GM10847 (cell line): Measurements from ENCODE around the gene CDC73.

Experiments
- POLR2A ChIP-seq: IDR thresholded peaks from 2 replicates; pipeline ENCODE4 v1.6.1; 2011; ENCODE audit not compliant: insufficient read length; ENCODE audit errors: extremely low read depth

Gene CDC73

GRCh38 chr1:193240609-193241008 lies 118.8 kb downstream of the CDC73 start:
- no peak for TF ChIP-seq POLR2A

DNA sequence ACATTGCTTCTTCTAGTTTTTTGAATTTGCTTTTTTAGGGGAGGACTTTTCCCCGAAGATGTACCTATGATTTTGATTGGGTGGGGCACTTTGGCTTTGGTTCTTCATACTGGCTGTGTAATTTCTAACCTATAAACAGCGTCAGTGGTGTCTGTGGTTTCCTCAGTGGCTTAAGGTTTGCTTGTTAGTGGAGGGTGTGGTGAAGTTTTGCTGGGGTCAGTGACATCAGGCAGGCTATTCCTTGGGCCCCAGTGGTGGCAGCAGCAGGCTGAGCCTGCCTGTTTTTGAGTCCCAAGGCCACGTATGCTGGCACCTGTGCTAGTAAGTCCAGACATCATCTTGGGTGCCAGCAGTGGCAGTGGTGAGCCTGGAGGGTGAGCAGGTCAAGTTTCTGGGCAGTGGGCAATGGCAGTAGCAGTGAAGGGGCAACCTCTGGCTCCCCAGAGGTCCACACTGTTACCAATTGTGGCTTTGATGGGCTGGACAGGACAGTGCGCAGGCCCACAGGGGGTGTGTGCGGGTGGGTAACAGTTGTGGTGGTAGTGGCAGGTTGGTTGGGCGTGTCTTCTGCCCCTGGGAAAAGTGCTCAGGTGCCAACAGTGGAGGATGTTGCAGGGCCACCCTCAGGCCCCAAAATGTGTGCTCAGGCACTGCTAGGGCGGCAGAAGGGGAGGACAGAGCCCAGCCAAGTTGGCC lies 119.4 kb downstream of the CDC73 start:
- TF ChIP-seq POLR2A = no peak

DNA sequence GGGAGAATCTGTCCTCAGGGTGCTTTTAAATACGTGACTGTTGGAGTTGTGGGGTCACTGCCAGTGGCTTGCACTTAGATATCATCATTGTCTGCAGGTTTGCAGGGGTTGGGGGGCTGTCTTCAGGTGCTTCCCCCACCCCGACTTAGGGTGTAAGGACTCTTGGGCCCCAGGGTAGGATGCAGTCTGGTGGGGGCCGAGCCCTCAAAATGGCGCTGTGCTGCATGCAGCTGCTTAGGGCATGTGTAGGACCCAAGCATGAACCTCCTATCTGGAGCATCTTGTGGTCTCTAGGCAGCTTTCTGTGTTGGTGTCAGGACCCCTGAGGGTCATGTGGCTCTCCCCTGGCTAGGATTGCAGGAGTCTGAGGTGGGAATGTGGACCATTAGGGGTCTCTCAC lies 120.2 kb downstream of the CDC73 start:
- TF ChIP-seq POLR2A = no peak

- no peak for TF ChIP-seq POLR2A
These were observed 127.4 kb downstream of the CDC73 start for GRCh38 chr1:193249187-193249586.

GRCh38 chr1:193251950-193252349 lies 130.1 kb downstream of the CDC73 start:
- TF ChIP-seq POLR2A = no peak

DNA sequence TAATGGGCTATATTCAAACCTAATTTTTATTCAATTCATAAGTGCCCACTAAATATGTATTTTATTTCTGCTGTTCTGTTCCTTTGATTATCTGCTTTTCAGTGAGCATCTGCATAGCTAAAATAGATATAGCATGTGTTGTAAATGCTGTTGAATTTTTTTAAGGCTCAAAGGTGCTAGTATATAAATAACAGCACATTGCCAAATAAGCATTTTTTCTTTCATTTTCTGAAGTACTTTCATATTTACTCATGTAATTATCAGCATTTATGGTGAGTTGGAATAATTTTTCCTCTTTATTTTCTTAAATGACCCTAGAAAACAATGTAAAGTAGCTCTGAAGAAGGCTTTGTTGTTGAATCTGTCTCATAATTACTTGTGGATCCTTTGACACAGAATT lies 134.2 kb downstream of the CDC73 start:
- no peak for TF ChIP-seq POLR2A

DNA sequence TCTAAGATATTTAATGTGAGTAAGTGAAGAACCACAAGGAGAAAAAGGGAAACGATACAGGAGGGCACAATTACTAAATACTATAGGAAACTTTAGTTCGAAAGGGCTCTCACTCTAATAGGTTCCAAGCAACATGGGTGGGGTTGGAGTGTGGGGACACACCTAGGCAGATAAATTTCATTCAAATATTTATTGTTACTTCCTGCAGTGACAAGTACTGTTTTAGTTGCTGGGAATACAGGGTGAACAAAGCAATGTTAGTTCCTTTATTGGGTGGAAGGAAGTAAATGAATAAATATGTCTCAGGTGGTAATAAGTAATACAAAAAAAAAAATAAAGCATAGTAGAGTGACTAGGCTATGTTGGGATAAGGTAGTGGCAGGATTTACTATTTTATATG lies 137.8 kb downstream of the CDC73 start:
- TF ChIP-seq POLR2A = no peak

DNA sequence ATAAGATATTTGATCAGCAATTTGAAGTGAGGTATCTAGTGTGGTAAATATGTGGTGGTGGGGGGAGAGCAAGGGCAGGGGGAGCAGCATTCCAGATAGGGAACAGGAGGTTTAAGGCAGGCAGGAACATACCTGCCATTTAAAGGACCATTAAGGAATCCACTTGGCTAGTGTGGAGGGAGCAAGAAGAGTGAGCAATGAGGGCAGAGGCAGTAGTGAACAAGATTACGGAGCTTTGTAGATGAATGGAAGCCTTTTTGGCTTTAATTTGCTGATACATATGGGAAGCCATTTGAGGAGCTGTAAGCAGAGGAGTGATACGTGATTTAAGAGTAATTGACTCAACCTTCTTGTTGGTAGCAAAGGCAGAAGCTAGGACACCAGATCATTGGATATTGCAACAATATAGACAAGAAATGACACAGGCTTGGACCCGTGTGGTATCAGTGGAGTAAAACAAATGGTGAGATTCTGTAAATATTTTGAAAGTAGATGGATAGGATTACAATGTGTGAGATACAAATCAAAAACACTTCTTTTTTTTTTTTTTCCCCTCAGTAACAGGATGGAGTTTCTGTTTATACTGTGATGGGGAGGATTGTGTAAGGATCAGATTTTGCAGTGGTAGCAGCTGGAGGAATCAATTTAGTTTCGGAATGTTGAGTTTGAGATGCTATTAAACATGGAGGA lies 138.4 kb downstream of the CDC73 start:
- TF ChIP-seq POLR2A = no peak

DNA sequence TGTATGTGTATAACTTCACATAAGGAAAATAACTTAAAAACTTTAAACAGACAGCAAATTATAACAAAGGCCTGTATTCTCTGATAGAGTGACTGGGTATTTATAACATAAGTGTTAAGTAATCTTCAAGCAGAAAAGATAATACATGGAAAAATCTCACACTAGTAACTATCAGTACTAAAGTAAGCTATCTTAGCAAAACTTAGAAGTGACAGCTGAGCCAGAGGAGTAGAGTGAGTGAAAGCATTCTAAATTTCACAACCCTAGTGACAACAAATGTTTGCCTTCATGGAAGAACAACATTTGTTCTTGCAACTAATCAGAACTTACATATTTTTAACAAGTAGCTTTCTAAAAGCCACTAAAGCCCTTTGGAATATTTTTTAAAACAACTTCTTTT lies 139.1 kb downstream of the CDC73 start:
- TF ChIP-seq POLR2A = no peak

DNA sequence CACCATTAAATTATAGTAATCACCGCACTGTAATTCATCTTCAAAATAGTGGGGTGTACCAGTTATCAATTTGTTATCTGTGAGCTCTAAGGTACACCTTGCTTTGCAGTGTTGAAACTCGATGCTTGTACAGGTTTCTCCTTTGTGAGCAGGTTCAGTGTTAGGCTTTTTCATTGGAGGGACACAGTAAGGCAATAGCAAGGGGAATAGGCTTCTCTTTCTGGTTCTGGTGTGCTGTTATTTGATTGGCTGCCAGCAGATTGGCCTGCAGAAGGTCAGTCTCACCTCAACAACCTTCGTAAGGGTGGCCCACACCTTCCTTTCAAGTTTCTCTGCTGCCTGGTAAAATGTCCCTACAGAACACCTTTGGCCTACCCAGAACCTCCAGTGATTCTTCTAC lies 140.8 kb downstream of the CDC73 start:
- TF ChIP-seq POLR2A = no peak

DNA sequence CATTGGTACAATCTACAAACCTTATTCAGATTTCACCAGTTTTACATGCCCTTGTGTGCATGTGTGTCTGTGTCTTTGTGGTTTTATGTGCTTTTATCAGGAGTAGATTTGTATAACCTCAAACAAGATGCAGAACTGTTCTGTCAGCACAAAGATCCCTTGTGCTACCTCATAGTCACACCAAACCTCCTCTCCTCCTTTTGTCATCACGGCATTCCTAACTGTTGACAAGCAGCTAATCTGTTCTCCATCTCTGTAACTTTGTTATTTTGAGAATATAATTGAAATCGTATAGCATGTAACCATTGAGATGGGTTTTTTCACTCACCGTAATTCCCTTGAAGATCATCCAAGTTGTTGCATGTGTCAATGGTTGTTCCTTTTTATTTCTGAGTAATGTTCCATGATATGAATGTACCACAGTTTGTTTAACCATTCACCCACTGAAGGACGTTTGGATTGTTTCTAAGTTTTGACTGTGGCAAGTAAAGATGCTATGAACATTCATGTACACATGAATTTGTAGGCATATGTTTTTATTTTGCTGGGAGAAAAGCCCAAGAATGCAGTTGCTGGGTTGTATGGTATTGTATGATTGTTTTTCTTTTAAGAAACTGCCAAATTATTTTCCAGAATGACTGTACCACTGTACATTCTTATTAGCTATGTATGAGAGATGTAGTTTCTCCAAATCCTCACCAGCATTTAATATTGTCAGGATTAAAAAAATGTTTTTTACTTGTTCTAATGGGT lies 142.7 kb downstream of the CDC73 start:
- no peak for TF ChIP-seq POLR2A

DNA sequence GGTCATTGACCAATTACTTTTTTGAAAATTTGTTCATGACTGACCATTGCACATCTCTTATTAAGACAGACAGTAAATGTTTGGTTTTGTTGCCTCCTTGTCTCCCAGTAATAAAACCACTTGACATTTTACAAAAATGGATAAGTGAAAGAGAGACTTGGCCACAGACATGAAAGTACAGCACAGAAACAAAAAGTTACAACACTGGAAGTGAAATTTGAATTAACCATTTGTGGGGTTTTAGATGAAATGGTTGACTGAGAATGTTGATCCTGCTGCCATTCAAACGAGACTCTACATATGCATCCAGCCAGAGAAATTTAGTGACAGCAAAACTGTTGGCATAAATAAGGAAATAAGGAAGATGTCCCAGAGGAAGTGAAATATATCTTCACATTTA lies 143.9 kb downstream of the CDC73 start:
- TF ChIP-seq POLR2A = no peak

- no peak for TF ChIP-seq POLR2A
These were observed 149.2 kb downstream of the CDC73 start for GRCh38 chr1:193270996-193271395.

DNA sequence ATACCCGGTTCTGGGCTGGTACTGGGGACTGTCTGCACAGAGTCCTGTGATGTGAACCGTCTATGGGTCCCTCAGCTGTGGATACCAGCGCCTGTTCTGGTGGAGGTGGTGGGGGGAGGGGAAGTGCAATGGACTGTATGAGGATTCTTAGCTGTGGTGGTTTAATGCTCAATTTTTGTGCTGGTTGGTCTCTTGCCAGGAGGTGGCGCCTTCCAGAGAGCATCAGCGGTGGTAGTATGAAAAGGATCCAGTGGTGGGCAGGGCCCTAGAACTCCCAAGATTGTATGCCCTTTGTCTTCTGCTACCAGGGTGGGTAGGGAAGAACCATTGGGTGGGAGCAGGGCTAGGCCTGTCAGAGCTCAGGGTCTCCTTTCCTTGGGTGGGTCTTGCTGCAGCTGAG lies 153.9 kb downstream of the CDC73 start:
- no peak for TF ChIP-seq POLR2A

DNA sequence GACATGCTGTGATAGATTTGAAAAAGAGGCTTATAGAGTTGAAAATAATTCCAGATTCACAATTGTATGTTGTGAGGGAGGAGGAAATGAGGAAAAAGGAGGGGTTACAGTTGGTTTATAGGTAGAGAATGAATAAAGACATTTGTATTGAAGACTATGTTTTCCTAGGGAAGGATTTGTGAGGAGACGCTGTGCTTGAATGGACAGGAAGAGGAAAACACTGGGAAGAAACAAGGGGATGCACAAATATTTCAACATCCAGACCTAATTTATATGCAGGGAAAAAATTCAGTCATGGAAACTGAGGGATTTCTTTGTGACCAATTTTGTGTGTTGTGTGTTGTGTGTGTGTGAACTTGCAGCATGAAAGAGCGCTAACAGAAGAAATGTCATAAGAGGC lies 157.1 kb downstream of the CDC73 start:
- TF ChIP-seq POLR2A = no peak

GRCh38 chr1:193281894-193282293 lies 160.1 kb downstream of the CDC73 start:
- no peak for TF ChIP-seq POLR2A
